Glomerular endothelial cell (primary cell): ENCODE measurements around the gene WFDC11. TPM values are rescaled to one million over a fixed set of nuclear protein-coding genes. Genes with fewer than 3 reads are reported as not detected.
"Not testable (repeated sequence)": the region's sequence is repeated elsewhere in the genome, so short reads cannot be mapped to it uniquely, and the experiment has no call there.

Experiments
- DNase-seq: peaks from one replicate; pipeline ENCODE4 v3.0.0-alpha.2; 2011; ENCODE audit warnings: low read depth, low spot score; ENCODE audit errors: extremely low read depth
- total RNA-seq: library from RNA; depleted of rRNA; stranded (reverse); fragments of >200 nt; gene quantifications from 2 replicates; pipeline ENCODE4 v1.2.3, GENCODE V29; 2015

The WFDC11 gene
- total RNA-seq, result not detected in 2 replicates

DNA sequence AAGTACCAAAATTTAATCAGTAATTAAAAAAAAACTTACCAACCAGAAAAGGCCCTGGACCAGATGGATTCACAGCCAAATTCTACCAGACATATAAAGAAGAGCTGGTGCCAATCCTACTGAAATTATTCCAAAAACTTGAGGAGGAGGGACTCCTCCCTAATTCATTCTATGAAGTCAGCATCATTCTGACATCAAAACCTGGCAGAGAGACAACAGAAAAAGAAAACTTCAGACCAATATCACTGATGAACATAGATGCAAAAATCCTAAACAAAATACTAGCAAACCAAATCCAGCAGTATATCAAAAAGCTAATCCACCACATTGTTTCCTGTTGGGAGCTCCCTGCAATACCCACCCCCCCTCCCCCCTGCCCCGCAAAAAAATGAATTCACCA lies at the start of gene WFDC11:
WFDC11 (minus strand) TSS at position 101 of the 400 bp plus-strand sequence. CDS start 19,639 bp downstream, outside the sequence.
- DNase-seq, result no peak

DNA sequence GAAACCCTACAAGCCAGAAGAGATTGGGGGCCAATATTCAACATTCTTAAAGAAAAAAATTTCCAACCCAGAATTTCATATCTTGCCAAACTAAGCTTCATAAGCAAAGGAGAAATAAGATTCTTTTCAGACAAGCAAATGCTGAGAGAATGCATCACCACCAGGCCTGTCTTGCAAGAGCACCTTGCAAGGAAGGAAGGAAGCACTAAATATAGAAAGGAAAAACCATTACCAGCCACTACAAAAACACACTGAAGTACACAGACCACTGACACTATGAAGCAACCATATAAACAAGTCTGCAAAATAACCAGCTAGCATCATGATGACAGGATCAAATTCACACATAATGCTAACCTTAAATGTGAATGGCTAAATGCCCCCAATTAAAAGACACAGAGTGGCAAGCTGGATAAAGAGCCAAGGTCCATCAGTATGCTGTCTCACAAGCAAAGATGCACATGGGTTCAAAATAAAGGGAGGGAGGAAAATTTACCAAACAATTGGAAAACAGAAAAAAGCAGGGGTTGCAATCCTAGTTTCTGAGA lies 46.2 kb upstream of the WFDC11 start:
- not testable (repeated sequence) for DNase-seq

DNA sequence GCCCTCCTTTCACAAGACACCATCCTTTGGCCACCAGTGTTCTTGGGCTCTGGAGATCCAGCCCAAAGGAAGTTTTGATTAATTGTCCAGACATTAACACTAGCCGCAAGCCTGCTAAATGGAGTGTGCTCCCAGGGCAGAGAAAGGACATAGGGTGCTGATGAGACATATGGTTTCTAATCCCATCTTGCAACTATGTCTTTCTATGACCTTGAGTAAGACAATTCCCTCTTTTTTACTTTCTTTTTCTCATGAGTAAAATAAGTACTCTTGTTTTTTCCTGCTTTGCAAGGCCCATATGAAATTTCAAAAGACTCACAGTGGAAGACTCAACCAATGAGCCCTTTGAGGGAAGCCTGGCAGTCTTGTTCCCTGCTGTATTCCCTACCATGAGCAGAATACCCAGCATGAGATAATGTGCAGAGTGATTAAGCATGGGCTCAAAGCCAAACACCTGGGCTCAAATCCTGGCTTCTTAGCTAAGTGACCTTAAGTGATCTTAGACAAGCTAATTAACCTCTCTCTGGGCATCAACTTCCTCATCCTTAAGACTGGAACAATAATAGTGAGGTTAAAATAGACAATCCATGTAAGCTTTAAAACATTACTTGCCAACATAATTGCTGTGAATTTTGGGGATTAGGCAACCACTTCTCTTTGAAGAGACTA lies 35.1 kb upstream of the WFDC11 start, which contains the start of gene WFDC10B:
WFDC10B (minus strand) TSS at position 51 of the 669 bp plus-strand sequence. CDS start 19,027 bp downstream, outside the sequence.
- DNase-seq, result no peak

DNA sequence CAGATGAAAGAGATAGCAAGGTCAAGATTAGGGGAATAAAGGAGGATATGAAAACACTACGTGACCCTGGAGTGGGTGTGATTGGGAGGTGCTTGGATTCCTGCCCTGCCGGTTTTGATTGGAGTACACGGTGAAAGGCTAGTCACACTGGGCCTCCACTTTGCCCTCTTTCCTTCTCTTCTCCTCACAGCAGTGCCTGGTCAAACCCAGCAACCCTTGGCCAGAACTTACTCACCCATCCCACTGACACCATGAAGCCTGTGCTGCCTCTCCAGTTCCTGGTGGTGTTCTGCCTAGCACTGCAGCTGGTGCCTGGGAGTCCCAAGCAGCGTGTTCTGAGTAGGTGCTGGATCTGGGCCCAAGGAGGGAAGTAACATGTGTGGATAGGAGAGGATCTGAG lies 31.8 kb upstream of the WFDC11 start, which contains the start of gene WFDC13:
WFDC13 (plus strand) TSS at position 166 of the 400 bp plus-strand sequence; CDS start at position 252, 86 bp downstream.
- DNase-seq, result no peak

DNA sequence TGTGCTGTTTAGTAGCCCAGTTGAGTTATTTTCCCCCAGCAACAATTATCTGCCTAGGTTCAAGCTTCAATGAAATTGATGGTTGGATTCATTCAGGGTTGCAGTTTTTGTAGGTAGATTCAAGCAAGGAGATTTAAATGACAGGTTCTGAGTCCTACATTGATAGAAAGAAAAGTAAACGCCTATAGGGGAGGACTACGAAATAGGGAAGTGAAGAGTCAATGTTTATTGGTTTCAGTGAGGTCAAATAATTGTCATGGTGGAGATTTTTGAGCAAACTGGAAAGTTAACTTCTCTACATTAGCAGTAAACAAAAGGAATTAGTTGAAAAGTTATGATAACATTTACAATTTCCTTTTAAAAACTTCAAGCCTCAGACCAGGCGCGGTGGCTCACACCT lies 31.1 kb upstream of the WFDC11 start:
- DNase-seq, result no peak

DNA sequence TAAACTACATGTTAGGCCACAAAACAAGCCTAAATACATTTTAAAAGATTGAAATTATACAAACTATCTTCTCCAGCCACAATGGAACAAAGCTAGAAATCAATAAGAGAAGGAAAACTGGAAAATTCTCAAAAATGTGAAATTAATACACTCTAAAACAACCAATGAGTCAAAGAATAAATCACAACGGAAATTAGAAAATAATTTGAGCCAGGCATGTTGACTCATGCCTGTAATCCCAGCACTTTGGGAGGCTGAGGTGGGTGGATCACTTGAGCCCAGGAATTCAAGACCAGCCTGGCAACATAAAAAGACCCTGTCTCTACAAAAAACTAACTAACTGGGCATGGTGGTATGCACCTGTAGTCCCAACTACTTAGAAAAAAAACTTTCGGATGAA lies 25.5 kb upstream of the WFDC11 start:
- DNase-seq, result no peak

DNA sequence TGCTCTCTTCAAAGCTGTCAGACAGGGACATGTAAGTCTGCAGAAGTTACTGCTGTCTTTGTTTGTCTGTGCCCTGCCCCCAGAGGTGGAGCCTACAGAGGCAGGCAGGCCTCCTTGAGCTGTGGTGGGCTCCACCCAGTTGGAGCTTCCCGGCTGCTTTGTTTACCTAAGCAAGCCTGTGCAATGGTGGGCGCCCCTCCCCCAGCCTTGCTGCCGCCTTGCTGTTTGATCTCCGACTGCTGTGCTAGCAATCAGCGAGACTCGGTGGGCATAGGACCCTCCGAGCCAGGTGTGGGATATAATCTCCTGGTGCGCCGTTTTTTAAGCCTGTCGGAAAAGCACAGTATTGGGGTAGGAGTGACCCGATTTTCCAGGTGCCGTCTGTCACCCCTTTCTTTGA lies 23.3 kb upstream of the WFDC11 start:
- not testable (repeated sequence) for DNase-seq

DNA sequence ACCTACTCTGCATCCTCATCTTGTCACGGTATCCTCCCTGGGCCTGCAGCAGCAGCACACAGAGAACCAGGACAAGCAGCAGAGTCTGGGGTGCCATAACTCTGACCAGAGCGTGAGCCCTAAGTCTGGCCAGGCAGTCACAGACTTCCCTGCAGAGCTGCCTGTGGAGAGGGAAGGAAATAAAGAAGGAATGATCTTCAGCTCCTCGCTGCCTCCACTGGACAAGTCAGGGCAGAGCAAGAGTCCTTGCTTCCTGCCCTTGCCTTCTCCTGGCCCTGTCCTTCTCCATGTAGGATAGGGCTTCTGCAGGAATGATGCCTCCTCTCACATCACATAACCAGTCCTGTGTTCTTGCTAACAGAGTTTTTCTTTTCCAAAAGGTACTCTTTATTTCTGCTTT lies 15.9 kb upstream of the WFDC11 start:
- no peak for DNase-seq

DNA sequence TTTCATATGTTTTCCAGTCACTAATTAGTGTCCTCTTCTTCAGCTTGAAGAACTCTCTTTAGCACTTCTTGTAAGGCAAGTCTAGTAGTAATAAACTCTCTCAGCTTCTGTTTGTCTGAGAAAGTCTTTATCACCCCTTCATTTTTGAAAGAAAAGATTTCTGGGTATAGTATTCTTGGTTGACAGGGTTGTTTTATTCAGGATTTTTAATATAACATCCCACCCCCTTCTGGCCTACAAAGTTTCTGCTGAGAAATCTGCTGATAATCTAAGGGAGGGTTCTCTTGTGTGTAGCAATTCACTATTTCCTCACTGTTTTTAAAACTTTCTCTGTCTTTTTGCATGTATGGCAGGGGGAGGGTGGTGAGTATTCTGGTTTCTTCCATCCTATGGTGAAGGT lies 9.6 kb upstream of the WFDC11 start:
- DNase-seq, result no peak

DNA sequence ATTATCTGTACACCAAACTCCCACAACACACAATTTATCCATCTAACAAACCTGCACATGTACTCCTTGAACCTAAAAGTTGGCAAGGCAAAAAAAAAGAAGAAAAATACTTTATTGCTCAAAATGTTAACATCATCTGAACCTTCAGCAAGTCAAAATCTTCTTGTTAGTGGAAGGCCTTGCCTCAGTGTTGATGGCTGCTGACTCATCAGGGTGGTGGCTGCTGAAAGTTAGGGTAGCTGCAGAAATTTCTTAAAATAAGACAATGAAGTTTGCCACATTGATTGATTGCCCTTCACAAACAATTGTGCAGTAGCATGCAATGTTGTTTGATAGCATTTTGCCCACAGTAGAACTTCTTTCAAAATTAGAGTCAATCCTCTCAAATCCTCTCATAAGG lies 2.7 kb upstream of the WFDC11 start:
- no peak for DNase-seq

DNA sequence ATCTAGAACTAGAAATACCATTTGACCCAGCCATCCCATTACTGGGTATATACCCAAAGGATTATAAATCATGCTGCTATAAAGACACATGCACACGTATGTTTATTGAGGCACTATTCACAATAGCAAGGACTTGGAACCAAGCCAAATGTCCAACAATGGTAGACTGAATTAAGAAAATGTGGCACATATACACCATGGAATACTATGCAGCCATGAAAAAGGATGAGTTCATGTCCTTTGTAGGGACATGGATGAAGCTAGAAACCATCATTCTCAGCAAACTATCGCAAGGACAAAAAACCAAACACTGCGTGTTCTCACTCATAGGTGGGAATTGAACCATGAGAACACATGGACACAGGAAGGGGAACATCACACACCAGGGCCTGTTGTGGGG lies 13.0 kb downstream of the WFDC11 start:
- DNase-seq, result not testable (repeated sequence)

DNA sequence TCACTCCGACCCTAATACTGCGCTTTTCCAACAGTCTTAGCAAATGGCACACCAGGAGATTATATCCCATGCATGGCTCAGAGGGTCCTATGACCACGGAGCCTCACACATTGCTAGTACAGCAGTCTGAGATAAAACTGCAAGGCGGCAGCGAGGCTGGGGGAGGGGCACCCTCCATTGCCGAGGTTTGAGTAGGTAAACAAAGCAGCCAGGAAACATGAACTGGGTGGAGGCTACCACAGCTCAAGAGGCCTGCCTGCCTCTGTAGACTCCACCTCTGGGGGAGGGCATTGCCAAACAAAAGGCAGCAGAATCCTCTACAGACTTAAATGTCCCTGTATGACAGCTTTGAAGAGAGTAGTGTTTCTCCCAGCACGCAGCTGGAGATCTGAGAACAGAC lies 18.3 kb downstream of the WFDC11 start:
- not testable (repeated sequence) for DNase-seq

DNA sequence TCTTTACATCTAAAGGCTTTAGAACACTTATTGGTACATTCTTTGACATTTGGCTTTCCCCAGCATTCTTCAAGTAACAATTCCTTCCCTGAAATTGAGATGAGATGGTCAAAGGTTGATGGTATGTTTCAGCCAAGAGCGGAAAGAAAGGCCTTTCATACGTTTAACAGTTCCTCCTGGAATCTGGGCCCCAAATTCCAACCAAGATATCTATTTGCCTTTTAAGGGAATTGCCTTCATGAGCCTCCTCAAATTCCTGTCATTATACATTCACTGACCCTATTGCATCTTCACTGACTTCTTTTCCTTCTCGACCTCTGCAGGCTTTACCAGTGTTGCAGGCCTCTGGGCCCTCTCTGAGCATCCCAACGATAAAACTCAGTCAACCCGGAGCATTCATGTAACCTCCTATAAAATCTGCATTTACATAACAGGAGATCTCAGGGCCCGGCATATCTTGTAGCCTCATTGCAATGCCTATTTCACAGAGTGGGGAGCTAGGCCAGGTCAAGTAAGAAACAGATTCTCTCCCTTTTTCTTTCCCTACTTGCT lies 20.7 kb downstream of the WFDC11 start:
- DNase-seq, result no peak

DNA sequence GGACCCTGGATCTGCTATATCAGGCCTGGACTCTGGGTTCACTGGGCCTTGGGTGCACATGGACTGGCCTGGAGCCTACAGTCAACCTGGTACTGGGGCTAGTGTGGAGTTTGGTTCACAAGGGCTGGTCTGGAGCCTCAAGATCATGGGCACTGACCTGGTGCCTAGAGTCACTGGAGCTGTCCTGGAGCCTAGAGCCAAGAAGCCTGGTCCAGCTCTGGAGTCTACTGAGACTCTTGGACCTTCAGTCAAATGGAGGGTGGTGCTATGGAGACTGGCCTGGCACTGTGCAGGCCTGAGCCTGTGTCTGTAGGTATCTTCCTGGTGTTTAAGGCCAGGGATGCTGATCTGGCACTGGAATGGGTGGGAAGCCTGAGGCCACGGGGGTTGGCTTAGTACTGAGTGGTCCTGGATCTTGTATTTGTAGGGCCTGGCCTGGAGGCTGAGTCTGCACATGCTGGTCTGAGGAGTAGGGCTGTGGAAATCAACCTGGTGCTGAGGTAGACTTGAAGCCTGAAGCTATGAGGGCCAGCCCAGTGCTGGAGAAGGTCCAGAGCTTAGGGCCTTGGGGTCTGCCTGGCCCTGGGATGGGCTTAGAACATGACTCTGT lies 22.5 kb downstream of the WFDC11 start:
- no peak for DNase-seq

DNA sequence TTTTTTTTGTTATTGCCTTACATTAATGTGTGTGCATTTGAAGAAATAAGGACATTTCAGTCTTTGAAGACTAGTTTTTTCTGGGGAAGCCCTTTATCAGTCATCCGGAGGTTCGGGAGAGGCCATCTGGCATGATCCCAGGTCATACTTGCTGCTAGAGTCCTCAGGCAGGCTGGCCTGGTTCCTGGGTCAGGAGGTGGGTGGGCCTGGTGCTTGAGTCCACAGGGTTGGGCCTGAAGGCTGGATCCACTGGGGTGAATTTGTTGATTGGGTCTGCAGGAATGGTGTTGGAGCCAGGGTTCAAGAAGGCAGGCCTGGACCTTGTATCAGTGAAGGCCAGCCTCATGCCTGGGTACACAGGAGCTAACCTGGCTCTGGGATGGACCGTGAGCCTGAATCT lies 23.2 kb downstream of the WFDC11 start:
- DNase-seq, result no peak

DNA sequence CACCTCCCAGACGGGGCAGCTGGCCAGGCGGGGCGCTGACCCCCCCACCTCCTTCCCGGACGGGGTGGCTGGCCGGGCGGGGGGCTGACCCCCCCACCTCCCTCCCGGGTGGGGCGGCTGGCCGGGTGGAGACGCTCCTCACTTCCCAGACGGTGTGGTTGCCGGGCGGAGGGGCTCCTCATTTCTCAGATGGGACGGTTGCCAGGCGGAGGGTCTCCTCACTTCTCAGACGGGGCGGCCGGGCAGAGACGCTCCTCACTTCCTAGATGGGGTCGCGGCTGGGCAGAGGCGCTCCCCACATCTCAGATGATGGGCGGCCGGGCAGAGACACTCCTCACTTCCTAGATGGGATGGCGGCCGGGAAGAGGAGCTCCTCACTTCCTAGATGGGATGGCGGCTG lies 24.2 kb downstream of the WFDC11 start:
- DNase-seq, result not testable (repeated sequence)

DNA sequence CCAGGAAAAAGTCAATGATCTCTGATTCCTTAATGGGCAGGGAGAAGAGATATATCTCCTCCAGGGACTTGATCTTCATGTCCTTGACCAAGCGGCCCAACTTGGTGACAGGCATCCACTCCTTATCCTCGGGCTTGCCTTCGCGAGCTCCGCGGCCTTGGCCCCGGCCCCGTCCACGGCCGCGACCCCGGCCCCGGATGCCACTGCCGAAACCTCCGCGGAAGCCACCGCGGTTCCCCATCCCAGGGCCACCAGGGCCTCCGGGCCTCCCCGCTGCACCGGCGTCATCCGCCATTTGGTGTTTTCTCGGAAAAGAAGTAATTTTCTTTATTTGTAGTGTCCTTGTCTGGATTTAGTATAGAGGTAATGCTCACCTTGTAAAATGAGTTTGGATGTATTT lies 29.0 kb downstream of the WFDC11 start:
- not testable (repeated sequence) for DNase-seq

DNA sequence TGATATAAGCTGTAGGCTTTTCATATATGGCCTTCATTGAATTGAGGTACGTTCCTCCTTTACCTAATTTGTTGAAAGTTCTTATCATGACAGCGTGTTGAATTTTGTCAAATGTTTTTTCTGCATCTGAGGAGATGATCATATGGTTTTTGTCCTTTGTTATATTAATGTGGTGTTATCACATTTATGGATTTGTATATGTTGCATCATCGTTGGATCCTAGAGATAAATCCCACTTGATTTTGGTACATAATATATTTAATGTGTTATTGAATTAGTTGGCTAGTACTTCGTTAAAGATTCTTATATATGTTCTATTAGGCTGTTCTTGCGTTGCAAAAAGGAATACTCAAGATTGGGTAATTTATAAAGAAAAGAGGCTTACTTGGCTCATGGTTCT lies 30.4 kb downstream of the WFDC11 start:
- DNase-seq, result no peak

DNA sequence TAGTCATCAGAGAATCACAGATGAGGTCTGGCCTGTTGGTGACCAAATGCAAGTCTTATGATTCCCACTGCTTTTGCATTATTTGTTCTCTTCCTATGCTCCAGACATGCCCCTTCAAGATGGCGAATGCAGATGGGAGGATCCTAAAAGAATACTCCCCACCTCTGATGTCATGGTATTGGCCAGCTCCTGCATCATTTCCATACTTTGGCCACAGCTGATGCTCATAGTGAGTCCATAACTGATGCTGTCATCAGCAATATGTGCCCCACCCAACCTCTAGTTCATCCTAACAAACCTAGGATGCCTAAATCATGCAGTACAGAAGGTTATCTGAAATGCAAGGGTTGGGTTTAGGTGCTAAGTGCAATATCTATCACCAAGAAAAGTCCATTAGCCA lies 33.5 kb downstream of the WFDC11 start:
- no peak for DNase-seq

DNA sequence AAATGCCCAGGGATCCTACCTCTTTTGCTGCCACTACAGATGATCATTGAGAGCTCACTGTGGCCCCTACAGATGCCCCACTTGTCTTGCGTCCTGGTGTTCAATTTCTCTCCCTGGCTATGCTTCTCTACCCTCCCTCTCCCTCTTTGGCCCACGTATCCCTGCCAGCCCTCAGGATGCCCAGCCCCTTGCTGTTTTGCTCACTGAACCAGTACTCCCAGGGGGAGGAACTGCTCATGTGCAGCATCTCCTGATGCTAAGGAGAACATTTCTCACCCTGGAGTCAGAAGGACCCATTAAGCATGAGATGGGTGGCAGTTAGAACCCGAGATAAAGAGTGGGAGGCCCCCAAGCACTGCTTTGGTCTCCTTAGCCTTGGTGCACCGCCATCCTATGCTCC lies 38.9 kb downstream of the WFDC11 start, which contains the start of gene WFDC9:
WFDC9 (minus strand) TSS at position 101 of the 400 bp plus-strand sequence. CDS start 21,103 bp downstream, outside the sequence.
- no peak for DNase-seq

DNA sequence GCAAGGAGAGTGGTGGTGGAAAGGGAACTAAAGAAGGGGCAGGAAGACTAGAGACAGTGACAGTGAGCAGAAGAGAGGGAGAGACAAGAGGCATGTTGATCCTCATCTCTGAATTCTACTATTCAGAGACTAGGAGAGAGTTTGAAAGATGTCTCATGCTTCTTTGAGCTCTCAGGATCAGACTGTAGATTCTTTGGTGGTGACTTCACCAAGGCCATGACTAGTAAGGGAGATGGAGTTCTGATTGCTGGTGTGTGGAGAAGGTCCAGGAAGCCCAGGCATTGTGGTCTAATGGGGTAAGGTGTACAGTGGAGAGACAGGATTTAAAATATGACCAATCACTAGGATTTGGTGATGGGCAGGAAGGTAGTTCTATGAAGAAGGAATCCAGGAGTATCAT lies 39.7 kb downstream of the WFDC11 start:
- DNase-seq, result no peak
